Measurements from ENCODE around the gene RPS6KA5. TPM values are rescaled to one million over a fixed set of nuclear protein-coding genes. Genes with fewer than 3 reads are reported as not detected.

RPS6KA5 gene
- total and polyA plus RNA-seq, 9 of the 15 experiments (the other 6 are each of a cell fraction or from before 2014, with no cell fraction given) = 0.88 to 7.7 (median 4.7) TPM

- DNase-seq (ENCODE audit: extremely low read depth in 1 of 4, low spot score in 3 of 4) = no peak
Measured at GRCh38 chr14:90983560-90983959, 76.9 kb downstream of the RPS6KA5 start.

More at GRCh38 chr14:90983560-90983959, 76.9 kb downstream of the RPS6KA5 start:
- in situ Hi-C loops (cut with MboI) (no loop called here), intact Hi-C loops (cut with micrococcal nuclease) (no loop called here)
- FAIRE-seq (no peak), ATAC-seq (no peak)
- no peak overlapping the region for H3K9ac ChIP-seq (ENCODE audit: insufficient read depth in 1 of 2, low read depth in 2 of 2, low read length in 2 of 2)
- no TSS peak for BruUV-seq (replicated peaks)
- no peak overlapping the region for H3K4me3 ChIP-seq
- H2AFZ ChIP-seq (ENCODE audit: low read depth, low read length) = no peak overlapping the region
- TF ChIP-seq YBX1 (IDR thresholded peaks at IDR 0.05) = no peak
- no peak for TF ChIP-seq ZNF174 (CRISPR knock-in tag; IDR thresholded peaks at IDR 0.05)
- TF ChIP-seq ZNF316 (IDR thresholded peaks at IDR 0.05) = no peak
- TF ChIP-seq NUFIP1 (IDR thresholded peaks at IDR 0.05; ENCODE audit: partially characterized antibody) = no peak
- TF ChIP-seq SMARCA4 (IDR thresholded peaks at IDR 0.05) = no peak
- no peak for TF ChIP-seq ZFX (CRISPR knock-in tag; IDR thresholded peaks at IDR 0.05)
- TF ChIP-seq ZZZ3 (IDR thresholded peaks at IDR 0.05) = no peak
- no peak for TF ChIP-seq TBL1XR1 (IDR thresholded peaks at IDR 0.05; ENCODE audit: low read length in 2 of 2)
- TF ChIP-seq ZNF277 (CRISPR knock-in tag; IDR thresholded peaks at IDR 0.05; ENCODE audit: borderline replicate concordance) = no peak
- TF ChIP-seq NFYB (IDR thresholded peaks at IDR 0.05; ENCODE audit: extremely low read depth, insufficient read length) = no peak
- no peak for TF ChIP-seq PATZ1 (CRISPR knock-in tag; IDR thresholded peaks at IDR 0.05; ENCODE audit: borderline replicate concordance)
- no peak for TF ChIP-seq BMI1 (IDR thresholded peaks at IDR 0.05; ENCODE audit: low read length)
- no peak for TF ChIP-seq ZNF121 (CRISPR knock-in tag; conservative IDR thresholded peaks at IDR 0.05)
- no peak for TF ChIP-seq HMBOX1 (IDR thresholded peaks at IDR 0.05)
- no peaks in the 10 kb centered on the region for H3K36me3 ChIP-seq (ENCODE audit: control insufficient read depth, insufficient read depth, low read length)
- H3K27ac ChIP-seq (ENCODE audit: extremely low read depth, low read depth, low read length) = no peak overlapping the region
- H3K4me2 ChIP-seq (ENCODE audit: insufficient read depth, low read length) = no peak overlapping the region
- no peaks in the 10 kb centered on the region for H3K79me2 ChIP-seq (ENCODE audit: control insufficient read depth, insufficient read depth, low read length)
- ChIA-PET CTCF (ENCODE audit: low intra/inter-chr PET ratio) (interaction anchor here (0.7 kb wide), 1 partner anchor 176 kb away, joined by 3 read pairs; no protein-coding TSS in a partner anchor), POLR2A (no interaction called here)
- H3K9me3 ChIP-seq (replicated peaks; ENCODE audit: control insufficient read depth, insufficient read depth, low read depth, low read length) = no peaks in the 10 kb centered on the region
- H3K4me1 ChIP-seq (replicated peaks in 1 of 2; ENCODE audit: control insufficient read depth in 2 of 2, insufficient read depth in 2 of 2, low read length in 2 of 2) = no peaks in the 10 kb centered on the region
- no peaks in the 10 kb centered on the region for H4K20me1 ChIP-seq (replicated peaks; ENCODE audit: control insufficient read depth, insufficient read depth, low read length)
- no peaks in the 10 kb centered on the region for H3K27me3 ChIP-seq (ENCODE audit: control insufficient read depth in 2 of 2, insufficient read depth in 2 of 2, low read length in 2 of 2)
- WGBS (ENCODE audit: insufficient coverage, low coverage, missing lambda C conversion rate) = 80% methylated on average over 1 of the region's 4 CpGs
- no peaks in the 10 kb centered on the region for H3K9me1 ChIP-seq (ENCODE audit: control insufficient read depth, insufficient read depth, low read length)
